A549 (cell line): ENCODE data around the gene TNIK.

Experiments used
- MAFK ChIP-seq: fragments of 450-650 bp; IDR thresholded peaks from 2 replicates; pipeline ENCODE4 v1.6.1; 2014; ENCODE audit not compliant: partially characterized antibody
- RAD21 ChIP-seq, 2 experiments: fragments of >200 bp in 1 of 2; sonication (Bioruptor Twin) in 1 of 2; formaldehyde crosslinking in 1 of 2; IDR thresholded peaks in 1 of 2; conservative IDR thresholded peaks in 1 of 2; 2 replicates in 1 of 2; 3 replicates in 1 of 2; pipeline ENCODE4 v1.6.1; 2012 to 2018; ENCODE audit warnings: inconsistent platforms in 1 of 2
- TF ChIP-seq, protein P1 (sequence below): fragments of >200 bp; sonication (Bioruptor Twin); formaldehyde crosslinking; IDR thresholded peaks from 3 replicates; pipeline ENCODE4 v1.5.1; 2016

DNA sequence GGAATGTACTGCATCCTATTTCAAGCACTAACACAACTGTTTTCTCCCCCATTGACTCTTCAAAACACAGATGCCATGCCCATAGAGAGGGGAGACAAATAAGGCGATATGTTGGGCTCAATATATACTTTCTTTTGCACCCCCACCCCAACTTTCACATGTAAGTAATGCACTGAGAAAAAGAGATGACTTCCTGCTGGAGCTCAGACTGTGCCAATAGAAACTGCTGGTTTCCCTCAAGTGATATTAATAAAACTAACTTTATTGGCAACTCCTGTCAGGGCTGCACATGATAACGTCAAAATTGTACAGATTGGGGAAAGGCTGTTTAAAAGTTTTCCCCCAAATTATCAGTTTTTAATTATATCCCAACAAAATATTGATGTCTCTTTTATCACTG is 163.0 kb downstream of the TNIK start:
- TF ChIP-seq, protein P1, sequence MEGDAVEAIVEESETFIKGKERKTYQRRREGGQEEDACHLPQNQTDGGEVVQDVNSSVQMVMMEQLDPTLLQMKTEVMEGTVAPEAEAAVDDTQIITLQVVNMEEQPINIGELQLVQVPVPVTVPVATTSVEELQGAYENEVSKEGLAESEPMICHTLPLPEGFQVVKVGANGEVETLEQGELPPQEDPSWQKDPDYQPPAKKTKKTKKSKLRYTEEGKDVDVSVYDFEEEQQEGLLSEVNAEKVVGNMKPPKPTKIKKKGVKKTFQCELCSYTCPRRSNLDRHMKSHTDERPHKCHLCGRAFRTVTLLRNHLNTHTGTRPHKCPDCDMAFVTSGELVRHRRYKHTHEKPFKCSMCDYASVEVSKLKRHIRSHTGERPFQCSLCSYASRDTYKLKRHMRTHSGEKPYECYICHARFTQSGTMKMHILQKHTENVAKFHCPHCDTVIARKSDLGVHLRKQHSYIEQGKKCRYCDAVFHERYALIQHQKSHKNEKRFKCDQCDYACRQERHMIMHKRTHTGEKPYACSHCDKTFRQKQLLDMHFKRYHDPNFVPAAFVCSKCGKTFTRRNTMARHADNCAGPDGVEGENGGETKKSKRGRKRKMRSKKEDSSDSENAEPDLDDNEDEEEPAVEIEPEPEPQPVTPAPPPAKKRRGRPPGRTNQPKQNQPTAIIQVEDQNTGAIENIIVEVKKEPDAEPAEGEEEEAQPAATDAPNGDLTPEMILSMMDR, result no peak
- TF ChIP-seq RAD21 (conservative IDR thresholded peaks at IDR 0.05 in 1 of 2, IDR thresholded peaks at IDR 0.05 in 1 of 2), result no peak
- no peak for TF ChIP-seq MAFK
